ENCODE data around the gene COG5. TPM values are rescaled to one million over a fixed set of nuclear protein-coding genes. Genes with fewer than 3 reads are reported as not detected.

The COG5 gene
- total and polyA plus RNA-seq, 10 of the 15 experiments (the other 5 are each of a cell fraction or from before 2014, with no cell fraction given), result 5.5 to 27.9 (median 15.6) TPM

- POLR2A ChIA-PET, result no interaction called here
- no peak overlapping the region for H3K4me3 ChIP-seq
- SMC1A ChIA-PET (ENCODE audit: uncharacterized antibody, unreplicated experiment), result no interaction called here
Observed at GRCh38 chr7:107321611-107322010, 242.1 kb downstream of the COG5 start.

More at GRCh38 chr7:107321611-107322010, 242.1 kb downstream of the COG5 start:
- no peak for TF ChIP-seq JUND (IDR thresholded peaks at IDR 0.05; ENCODE audit: low read depth, low read length)
- no peak for TF ChIP-seq TBL1XR1 (IDR thresholded peaks at IDR 0.05; ENCODE audit: low read depth, low read length)
- no peak for TF ChIP-seq RAD21 (IDR thresholded peaks at IDR 0.05; ENCODE audit: insufficient read depth, low read depth, low read length)
- no peak for TF ChIP-seq SREBF2 (IDR thresholded peaks at IDR 0.05; ENCODE audit: low read length)
- no peak for TF ChIP-seq FOXK2 (IDR thresholded peaks at IDR 0.05)
- TF ChIP-seq GABPA (IDR thresholded peaks at IDR 0.05; ENCODE audit: low read depth), result no peak
- no peak for TF ChIP-seq IRF5 (IDR thresholded peaks at IDR 0.05; ENCODE audit: borderline replicate concordance)
- no peak for TF ChIP-seq MAX (IDR thresholded peaks at IDR 0.05; ENCODE audit: low read depth, low read length)
- TF ChIP-seq SP1 (IDR thresholded peaks at IDR 0.05; ENCODE audit: low read depth, low read length), result no peak
- TF ChIP-seq KDM1A (IDR thresholded peaks at IDR 0.05; ENCODE audit: borderline replicate concordance), result no peak
- TF ChIP-seq HSF1 (IDR thresholded peaks at IDR 0.05; ENCODE audit: low read depth, low read length), result no peak
- no peak for TF ChIP-seq E2F8 (IDR thresholded peaks at IDR 0.05; ENCODE audit: low read depth, partially characterized antibody)
- TF ChIP-seq CBFB (IDR thresholded peaks at IDR 0.05; ENCODE audit: low read depth), result no peak
- no peak for TF ChIP-seq ZZZ3 (IDR thresholded peaks at IDR 0.05; ENCODE audit: control insufficient read depth, insufficient read length, low read depth)
- no peak for TF ChIP-seq ESRRA (IDR thresholded peaks at IDR 0.05; ENCODE audit: low read length)
- TF ChIP-seq WRNIP1 (IDR thresholded peaks at IDR 0.05; ENCODE audit: borderline replicate concordance, low read depth, low read length), result no peak
- TF ChIP-seq ATF3 (IDR thresholded peaks at IDR 0.05; ENCODE audit: borderline replicate concordance, extremely low read depth, low read depth, low read length), result no peak
- TF ChIP-seq SMC3 (IDR thresholded peaks at IDR 0.05; ENCODE audit: borderline replicate concordance, low read length), result no peak
- TF ChIP-seq MYC (IDR thresholded peaks at IDR 0.05; ENCODE audit: insufficient read depth, insufficient read length, insufficient replicate concordance, low read length, severe bottlenecking), result no peak
- no peak for TF ChIP-seq LARP7 (IDR thresholded peaks at IDR 0.05)
- no peaks in the 10 kb centered on the region for H3K9me3 ChIP-seq (replicated peaks; ENCODE audit: control insufficient read depth, insufficient read depth, low read length)
- no peak overlapping the region for H3K27ac ChIP-seq (ENCODE audit: control insufficient read depth, insufficient read depth)
- H3K4me2 ChIP-seq (ENCODE audit: control insufficient read depth, insufficient read depth), result no peak overlapping the region
- ChIA-PET RAD21 (ENCODE audit: unreplicated experiment) (no interaction called here), CTCF (no interaction called here)
- H3K27me3 ChIP-seq (replicated peaks in 1 of 2; ENCODE audit: control insufficient read depth in 2 of 2, insufficient read depth in 2 of 2, low read length in 1 of 2), result no peaks in the 10 kb centered on the region
- no peak overlapping the region for H3K9ac ChIP-seq (ENCODE audit: control insufficient read depth, insufficient read depth, low read length)
- FAIRE-seq (no peak), ATAC-seq (no peak), DNase-seq (ENCODE audit: low read depth, low spot score) (no peak)
- no TSS peak for BruUV-seq (replicated peaks)
- H4K20me1 ChIP-seq (ENCODE audit: control insufficient read depth, insufficient read depth), result no peaks in the 10 kb centered on the region
- no peaks in the 10 kb centered on the region for H3K79me2 ChIP-seq (ENCODE audit: control insufficient read depth, insufficient read depth, low read length)
- WGBS (ENCODE audit: insufficient coverage, insufficient replicate concordance, low lambda C conversion rate, missing lambda C conversion rate), result 91% methylated on average over 1 of the region's 1 CpG
- no peak overlapping the region for H2AFZ ChIP-seq (ENCODE audit: control insufficient read depth, low read depth, low read length)
- intact Hi-C loops (cut with micrococcal nuclease; ENCODE audit: unreplicated experiment) (no loop called here), in situ Hi-C loops (cut with MboI) (no loop called here)
- no peaks in the 10 kb centered on the region for H3K36me3 ChIP-seq (ENCODE audit: control insufficient read depth in 2 of 2, insufficient read depth in 2 of 2, low read length in 1 of 2)
- no peaks in the 10 kb centered on the region for H3K4me1 ChIP-seq (ENCODE audit: control insufficient read depth, insufficient read depth, low read length)
